NB4 (cell line): ENCODE measurements around the gene NBEA.

Experiments used
- MYC ChIP-seq: IDR thresholded peaks from 2 replicates; pipeline ENCODE4 v1.6.1; 2011; ENCODE audit warnings: low read depth, low read length
- POLR2A ChIP-seq: IDR thresholded peaks from 2 replicates; pipeline ENCODE4 v1.6.1; 2011; ENCODE audit warnings: mild to moderate bottlenecking; ENCODE audit not compliant: insufficient read length; ENCODE audit errors: extremely low read depth
- TF ChIP-seq, protein P1 (sequence below): IDR thresholded peaks from one replicate; pipeline ENCODE4 v1.5.1; 2012; ENCODE audit warnings: low read depth, low read length

DNA sequence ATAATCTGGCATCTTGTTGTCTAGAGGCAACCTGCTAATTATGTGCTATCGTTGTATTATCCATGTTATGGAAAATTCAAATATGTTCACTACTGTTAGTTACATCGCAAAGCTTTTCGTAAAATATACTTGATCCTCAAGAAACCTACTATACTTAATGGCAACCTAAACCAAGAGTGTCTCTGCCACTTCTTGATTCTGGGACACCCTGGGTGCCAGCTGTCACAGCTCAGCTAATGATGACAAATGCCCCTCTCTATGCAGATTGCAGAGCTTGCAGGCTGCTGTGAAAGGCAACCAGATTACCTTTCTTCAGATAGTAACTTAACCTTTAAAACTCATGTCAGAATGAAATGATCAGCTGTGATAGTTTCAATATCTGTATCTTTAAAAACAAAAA, 543.4 kb downstream of the NBEA start:
- TF ChIP-seq, protein P1, sequence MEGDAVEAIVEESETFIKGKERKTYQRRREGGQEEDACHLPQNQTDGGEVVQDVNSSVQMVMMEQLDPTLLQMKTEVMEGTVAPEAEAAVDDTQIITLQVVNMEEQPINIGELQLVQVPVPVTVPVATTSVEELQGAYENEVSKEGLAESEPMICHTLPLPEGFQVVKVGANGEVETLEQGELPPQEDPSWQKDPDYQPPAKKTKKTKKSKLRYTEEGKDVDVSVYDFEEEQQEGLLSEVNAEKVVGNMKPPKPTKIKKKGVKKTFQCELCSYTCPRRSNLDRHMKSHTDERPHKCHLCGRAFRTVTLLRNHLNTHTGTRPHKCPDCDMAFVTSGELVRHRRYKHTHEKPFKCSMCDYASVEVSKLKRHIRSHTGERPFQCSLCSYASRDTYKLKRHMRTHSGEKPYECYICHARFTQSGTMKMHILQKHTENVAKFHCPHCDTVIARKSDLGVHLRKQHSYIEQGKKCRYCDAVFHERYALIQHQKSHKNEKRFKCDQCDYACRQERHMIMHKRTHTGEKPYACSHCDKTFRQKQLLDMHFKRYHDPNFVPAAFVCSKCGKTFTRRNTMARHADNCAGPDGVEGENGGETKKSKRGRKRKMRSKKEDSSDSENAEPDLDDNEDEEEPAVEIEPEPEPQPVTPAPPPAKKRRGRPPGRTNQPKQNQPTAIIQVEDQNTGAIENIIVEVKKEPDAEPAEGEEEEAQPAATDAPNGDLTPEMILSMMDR, result no peak
- TF ChIP-seq POLR2A (no peak), MYC (no peak)
